Right ventricle myocardium inferior (tissue), 1 donor: ENCODE results near the gene PRSS50. TPM values are rescaled to one million over a fixed set of nuclear protein-coding genes. Genes with fewer than 3 reads are reported as not detected.

Experiments used
- ATAC-seq: fragments of 200-7000 bp; cut with Tn5 transposase; one replicate; pipeline ENCODE4 v1.9.1; 2020; ENCODE audit warnings: mild to moderate bottlenecking, moderate library complexity
- DNase-seq: peaks from one replicate; pipeline ENCODE4 v3.0.0; 2021; ENCODE audit errors: missing footprints
- intact Hi-C: fragments of 100-400 bp; cut with DNase I; formaldehyde crosslinking; loops from one replicate; pipeline ENCODE4 v1.11.0; 2022
- total RNA-seq: library from RNA; stranded (reverse); fragmentation: NEBNext Ultra II Directional; extraction: Animal tissue kit (Norgen Biotek cat#: 25700); gene quantifications from one replicate; pipeline ENCODE4 v1.2.1, GENCODE V29; 2021
- donor health status: DM: no; HTN: yes; CAD: no; lungs with severe emphysema.

PRSS50 gene
- total RNA-seq, 1 donor from 2014 or later, result 0.11 TPM

GRCh38 chr3:46730819-46731218 is 13.2 kb upstream of the PRSS50 start:
- no peak for ATAC-seq
- intact Hi-C loops, result no loop called here
- no peak for DNase-seq

- intact Hi-C loops, result no loop called here
- ATAC-seq, result no peak
- no peak for DNase-seq
Measured at GRCh38 chr3:46729038-46729437, 11.4 kb upstream of the PRSS50 start.

- ATAC-seq (no peak), DNase-seq (no peak)
- intact Hi-C loops, result no loop called here
Measured at GRCh38 chr3:46725621-46726314, 8.1 kb upstream of the PRSS50 start.

- DNase-seq (no peak), ATAC-seq (no peak)
- intact Hi-C loops, result no loop called here
Measured at GRCh38 chr3:46724424-46724823, 6.8 kb upstream of the PRSS50 start.

- DNase-seq, result no peak
- ATAC-seq, result no peak
- intact Hi-C loops, result no loop called here
Measured at GRCh38 chr3:46722443-46722842, 4.8 kb upstream of the PRSS50 start.

- no peak for DNase-seq
- intact Hi-C loops, result no loop called here
- ATAC-seq, result no peak
Measured at GRCh38 chr3:46721009-46721408, 3.3 kb upstream of the PRSS50 start.

- DNase-seq, result no peak
- ATAC-seq, result no peak
- intact Hi-C loops, result no loop called here
Measured at GRCh38 chr3:46719735-46720271, 2.1 kb upstream of the PRSS50 start.

GRCh38 chr3:46719044-46719565 is 1.4 kb upstream of the PRSS50 start:
- intact Hi-C loops, result no loop called here
- ATAC-seq, result no peak
- DNase-seq, result no peak

GRCh38 chr3:46716461-46717441 is 918 bp downstream of the PRSS50 start:
- intact Hi-C loops, result no loop called here
- DNase-seq (no peak), ATAC-seq (no peak)

- ATAC-seq, result no peak
- intact Hi-C loops, result no loop called here
- DNase-seq, result no peak
Measured at GRCh38 chr3:46715507-46716175, 2.0 kb downstream of the PRSS50 start.

GRCh38 chr3:46714728-46715506 is 2.8 kb downstream of the PRSS50 start:
- intact Hi-C loops, result no loop called here
- ATAC-seq (no peak), DNase-seq (no peak)

- DNase-seq (no peak), ATAC-seq (no peak)
- intact Hi-C loops, result no loop called here
Measured at GRCh38 chr3:46713898-46714552, 3.6 kb downstream of the PRSS50 start.

GRCh38 chr3:46713050-46713897 is 4.4 kb downstream of the PRSS50 start:
- ATAC-seq (no peak), DNase-seq (no peak)
- intact Hi-C loops, result no loop called here

GRCh38 chr3:46712191-46713049 is 5.2 kb downstream of the PRSS50 start:
- ATAC-seq (no peak), DNase-seq (no peak)
- intact Hi-C loops, result no loop called here

- no peak for ATAC-seq
- no peak for DNase-seq
- intact Hi-C loops, result no loop called here
Measured at GRCh38 chr3:46711760-46712159, 5.9 kb downstream of the PRSS50 start.

- intact Hi-C loops, result no loop called here
- no peak for DNase-seq
- no peak for ATAC-seq
Measured at GRCh38 chr3:46711305-46711704, 6.4 kb downstream of the PRSS50 start.
